ENCODE measurements around the gene TGM3. TPM values are rescaled to one million over a fixed set of nuclear protein-coding genes. Genes with fewer than 3 reads are reported as not detected.
A peak's percentile ranks its signal among the peaks of the same experiment; 100 is the strongest.

TGM3 gene
- total and polyA plus RNA-seq, 2 donors (not counting 1 experiment from before 2014, with no cell fraction given), result under 0.01 TPM; not detected in 1

GRCh38 chr20:2387180-2387577 lies 91.4 kb downstream of the TGM3 start:
- Histone ChIP-seq H3K4me2 (ENCODE audit: extremely low read depth, insufficient read depth, low read length) (no peak overlapping the region), H3K79me2 (ENCODE audit: control insufficient read depth, insufficient read depth, low read length) (no peaks in the 10 kb centered on the region), H3K9ac (ENCODE audit: insufficient read depth, low read length) (no peak overlapping the region), H3K27me3 (ENCODE audit: control insufficient read depth, insufficient read depth, low read length) (no peaks in the 10 kb centered on the region), H4K20me1 (ENCODE audit: control insufficient read depth, extremely low read depth, insufficient read depth, low read length) (no peaks in the 10 kb centered on the region), H3K9me3 (ENCODE audit: control insufficient read depth, insufficient read depth, low read depth, low read length) (no peaks in the 10 kb centered on the region), H3K4me1 (ENCODE audit: control insufficient read depth, extremely low read depth, insufficient read depth, low read length) (no peaks in the 10 kb centered on the region), H2AFZ (ENCODE audit: low read length) (no peak overlapping the region), H3K27ac (ENCODE audit: insufficient read depth, low read length) (no peak overlapping the region), H3K36me3 (ENCODE audit: control insufficient read depth, insufficient read depth, low read length) (no peaks in the 10 kb centered on the region), H3K4me3 (replicated peaks in 1 of 4; ENCODE audit: control extremely low read depth in 1 of 4, insufficient read depth in 1 of 4, low read depth in 3 of 4, low read length in 4 of 4) (no peak overlapping the region)
- TF ChIP-seq EZH2 (IDR thresholded peaks at IDR 0.05; ENCODE audit: low read length, missing control alignments), result no peak
- TF ChIP-seq, protein P1, sequence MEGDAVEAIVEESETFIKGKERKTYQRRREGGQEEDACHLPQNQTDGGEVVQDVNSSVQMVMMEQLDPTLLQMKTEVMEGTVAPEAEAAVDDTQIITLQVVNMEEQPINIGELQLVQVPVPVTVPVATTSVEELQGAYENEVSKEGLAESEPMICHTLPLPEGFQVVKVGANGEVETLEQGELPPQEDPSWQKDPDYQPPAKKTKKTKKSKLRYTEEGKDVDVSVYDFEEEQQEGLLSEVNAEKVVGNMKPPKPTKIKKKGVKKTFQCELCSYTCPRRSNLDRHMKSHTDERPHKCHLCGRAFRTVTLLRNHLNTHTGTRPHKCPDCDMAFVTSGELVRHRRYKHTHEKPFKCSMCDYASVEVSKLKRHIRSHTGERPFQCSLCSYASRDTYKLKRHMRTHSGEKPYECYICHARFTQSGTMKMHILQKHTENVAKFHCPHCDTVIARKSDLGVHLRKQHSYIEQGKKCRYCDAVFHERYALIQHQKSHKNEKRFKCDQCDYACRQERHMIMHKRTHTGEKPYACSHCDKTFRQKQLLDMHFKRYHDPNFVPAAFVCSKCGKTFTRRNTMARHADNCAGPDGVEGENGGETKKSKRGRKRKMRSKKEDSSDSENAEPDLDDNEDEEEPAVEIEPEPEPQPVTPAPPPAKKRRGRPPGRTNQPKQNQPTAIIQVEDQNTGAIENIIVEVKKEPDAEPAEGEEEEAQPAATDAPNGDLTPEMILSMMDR (conservative IDR thresholded peaks at IDR 0.05 in 1 of 2, IDR thresholded peaks at IDR 0.05 in 1 of 2; ENCODE audit: low read depth in 1 of 2, low read length in 2 of 2), result peak in 1 of 2 donors; percentile 55
- peak; percentile 26 to 43 for DNase-seq (ENCODE audit: low read depth in 2 of 2)

GRCh38 chr20:2387580-2387979 lies 91.8 kb downstream of the TGM3 start:
- no peak overlapping the region for H3K27ac ChIP-seq (ENCODE audit: insufficient read depth, low read length)
- no peaks in the 10 kb centered on the region for H3K79me2 ChIP-seq (ENCODE audit: control insufficient read depth, insufficient read depth, low read length)
- H2AFZ ChIP-seq (ENCODE audit: low read length), result no peak overlapping the region
- H3K9me3 ChIP-seq (ENCODE audit: control insufficient read depth, insufficient read depth, low read depth, low read length), result no peaks in the 10 kb centered on the region
- no peak overlapping the region for H3K9ac ChIP-seq (ENCODE audit: insufficient read depth, low read length)
- H3K36me3 ChIP-seq (ENCODE audit: control insufficient read depth, insufficient read depth, low read length), result no peaks in the 10 kb centered on the region
- H3K27me3 ChIP-seq (ENCODE audit: control insufficient read depth, insufficient read depth, low read length), result no peaks in the 10 kb centered on the region
- no peak for DNase-seq (ENCODE audit: low read depth in 2 of 2)
- no peak for TF ChIP-seq EZH2 (IDR thresholded peaks at IDR 0.05; ENCODE audit: low read length, missing control alignments)
- no peaks in the 10 kb centered on the region for H3K4me1 ChIP-seq (ENCODE audit: control insufficient read depth, extremely low read depth, insufficient read depth, low read length)
- H4K20me1 ChIP-seq (ENCODE audit: control insufficient read depth, extremely low read depth, insufficient read depth, low read length), result no peaks in the 10 kb centered on the region
- H3K4me2 ChIP-seq (ENCODE audit: extremely low read depth, insufficient read depth, low read length), result no peak overlapping the region
- no peak overlapping the region for H3K4me3 ChIP-seq (replicated peaks in 1 of 4; ENCODE audit: control extremely low read depth in 1 of 4, insufficient read depth in 1 of 4, low read depth in 3 of 4, low read length in 4 of 4)

Other genes with a start within 250 kb of the TGM3 start
- gene STK35, start 194.2 kb upstream of the TGM3 start, total RNA-seq, result 11.6 and 14.4 TPM in 2 replicates
- gene STK35, start 194.2 kb upstream of the TGM3 start, polyA plus RNA-seq, result 8.5 and 10.6 TPM in 2 replicates
- not detected in 2 replicates for gene TGM6, start 84.9 kb downstream of the TGM3 start, total RNA-seq
- not detected in 2 replicates for gene TGM6, start 84.9 kb downstream of the TGM3 start, polyA plus RNA-seq
- gene SNRPB, start 174.8 kb downstream of the TGM3 start, total RNA-seq, result 78.9 and 82.7 TPM in 2 replicates
- 104 and 159 TPM in 2 replicates for gene SNRPB, start 174.8 kb downstream of the TGM3 start, polyA plus RNA-seq
- 13.1 and 15.0 TPM in 2 replicates for gene ZNF343, start 212.9 kb downstream of the TGM3 start, total RNA-seq
- 7.8 and 11.2 TPM in 2 replicates for gene ZNF343, start 212.9 kb downstream of the TGM3 start, polyA plus RNA-seq
- under 0.01 TPM in 2 replicates for gene TMC2, start 240.6 kb downstream of the TGM3 start, total RNA-seq
- gene TMC2, start 240.6 kb downstream of the TGM3 start, polyA plus RNA-seq, result not detected in 2 replicates